Measurements from ENCODE around the gene RDH13. TPM values are rescaled to one million over a fixed set of nuclear protein-coding genes. Genes with fewer than 3 reads are reported as not detected.
"Not testable (repeated sequence)": the region's sequence is repeated elsewhere in the genome, so short reads cannot be mapped to it uniquely, and the experiment has no call there.

The RDH13 gene
- total RNA-seq: 47.8 TPM
- long read RNA-seq, transcript RDH13-223 (7 exons, 1,931 nt): major isoform, 33 of 37 reads
- long read RNA-seq, partial matches to known transcripts: 1 of 37 reads
- long read RNA-seq, other reads (novel, unspliced or antisense): 3 of 37 reads

GRCh38 chr19:55062735-55063491 lies at the start of gene RDH13:
RDH13 (minus strand) TSS chr19:55063148; CDS start chr19:55063032, 116 bp downstream.
- ATAC-seq (peak; percentile 100), DNase-seq (ENCODE audit: missing footprints) (peak; percentile 98)
- intact Hi-C loops (cut with DNase I): loop anchor here (2.0 kb wide), 1 partner anchor 50 kb away; no protein-coding TSS in a partner anchor

- intact Hi-C loops (cut with DNase I): loop anchor here (2.0 kb wide), 2 partner anchors 26 to 50 kb away; partner anchors contain the start of gene RDH13
- no peak for DNase-seq (ENCODE audit: missing footprints)
- no peak for ATAC-seq
Measured at GRCh38 chr19:55112246-55112776, 49.4 kb upstream of the RDH13 start.

- no peak for ATAC-seq
- intact Hi-C loops (cut with DNase I): no loop called here
- DNase-seq (ENCODE audit: missing footprints): no peak
Measured at GRCh38 chr19:55111238-55111831, 48.4 kb upstream of the RDH13 start.

GRCh38 chr19:55109527-55110291 lies 46.8 kb upstream of the RDH13 start:
- DNase-seq (ENCODE audit: missing footprints) (no peak), ATAC-seq (no peak)
- intact Hi-C loops (cut with DNase I): no loop called here

GRCh38 chr19:55107252-55107651 lies 44.3 kb upstream of the RDH13 start:
- intact Hi-C loops (cut with DNase I); ATAC-seq: not testable (repeated sequence)

GRCh38 chr19:55106591-55106990 lies 43.6 kb upstream of the RDH13 start:
- DNase-seq (ENCODE audit: missing footprints) (no peak), ATAC-seq (no peak)
- intact Hi-C loops (cut with DNase I): no loop called here

More at GRCh38 chr19:55107252-55107651, 44.3 kb upstream of the RDH13 start:
- DNase-seq (ENCODE audit: missing footprints): not testable (repeated sequence)

GRCh38 chr19:55105237-55105636 lies 42.3 kb upstream of the RDH13 start:
- ATAC-seq: no peak
- intact Hi-C loops (cut with DNase I): no loop called here
- no peak for DNase-seq (ENCODE audit: missing footprints)

- no peak for ATAC-seq
- intact Hi-C loops (cut with DNase I): no loop called here
- no peak for DNase-seq (ENCODE audit: missing footprints)
Measured at GRCh38 chr19:55103190-55103589, 40.2 kb upstream of the RDH13 start.

- no peak for DNase-seq (ENCODE audit: missing footprints)
- intact Hi-C loops (cut with DNase I): no loop called here
- no peak for ATAC-seq
Measured at GRCh38 chr19:55101261-55101660, 38.3 kb upstream of the RDH13 start.

- intact Hi-C loops (cut with DNase I): no loop called here
- ATAC-seq (peak; percentile 30), DNase-seq (ENCODE audit: missing footprints) (no peak)
Measured at GRCh38 chr19:55099557-55100506, 36.9 kb upstream of the RDH13 start.

GRCh38 chr19:55098716-55099556 lies 36.0 kb upstream of the RDH13 start:
- no peak for DNase-seq (ENCODE audit: missing footprints)
- intact Hi-C loops (cut with DNase I): no loop called here
- ATAC-seq: no peak

GRCh38 chr19:55097864-55098715 lies 35.1 kb upstream of the RDH13 start:
- ATAC-seq: no peak
- intact Hi-C loops (cut with DNase I): no loop called here
- peak; percentile 51 for DNase-seq (ENCODE audit: missing footprints)

- ATAC-seq (no peak), DNase-seq (ENCODE audit: missing footprints) (no peak)
- intact Hi-C loops (cut with DNase I): no loop called here
Measured at GRCh38 chr19:55096061-55096701, 33.2 kb upstream of the RDH13 start.

GRCh38 chr19:55095260-55096060 lies 32.5 kb upstream of the RDH13 start:
- ATAC-seq: no peak
- intact Hi-C loops (cut with DNase I): no loop called here
- peak; percentile 25 for DNase-seq (ENCODE audit: missing footprints)

All from Right ventricle myocardium inferior (tissue), 1 donor.